A549 (cell line): Measurements from ENCODE around the gene DOK6. TPM values are rescaled to one million over a fixed set of nuclear protein-coding genes. Genes with fewer than 3 reads are reported as not detected.

Source experiments
- ATAC-seq, 2 experiments: fragments of 200-7000 bp in 1 of 2; fragments of >200 bp in 1 of 2; cut with Nextera tagmentation in 1 of 2; cut with Tn5 transposase in 1 of 2; 3 replicates each; pipeline versions ENCODE4 v1.8.0 to v1.9.1; 2018 to 2020; ENCODE audit warnings: mild to moderate bottlenecking in 1 of 2, moderate library complexity in 1 of 2
- CTCF ChIA-PET: fragments of 300-600 bp; sonication (Branson Sonifier 250); formaldehyde crosslinking; extraction: SDS; loops from one replicate; lab custom pipeline; 2021; ENCODE audit warnings: antibody characterized with exemption, inconsistent platforms; lab: Yijun Ruan, JAX
- POLR2A ChIA-PET: fragments of 350-600 bp; formaldehyde crosslinking; extraction: SDS; loops from one replicate; lab custom pipeline; 2021; ENCODE audit warnings: antibody characterized with exemption, inconsistent platforms; lab: Yijun Ruan, JAX
- DNase-seq, 2 experiments: peaks; one replicate each; pipeline versions ENCODE4 v3.0.0 to v3.0.0-alpha.2; 2011 to 2016; ENCODE audit warnings: low read depth in 1 of 2, low spot score in 1 of 2
- FAIRE-seq: peaks from 2 replicates; lab custom pipeline; 2011; peaks lifted over from hg19 to GRCh38; lab: Jason Lieb, UNC
- H3K27ac ChIP-seq, 2 experiments: fragments of >200 bp; sonication (Bioruptor Twin); formaldehyde crosslinking; 3 replicates each; pipeline ENCODE4 v1.5.1; 2016 to 2017
- H3K4me1 ChIP-seq: fragments of >200 bp; sonication (Bioruptor Twin); formaldehyde crosslinking; 3 replicates; pipeline ENCODE4 v1.6.1; 2016
- H3K4me2 ChIP-seq: fragments of >200 bp; sonication (Bioruptor Twin); formaldehyde crosslinking; 3 replicates; pipeline ENCODE4 v1.6.1; 2016
- H3K4me3 ChIP-seq: fragments of >200 bp; sonication (Bioruptor Twin); formaldehyde crosslinking; 3 replicates; pipeline ENCODE4 v1.5.1; 2016
- H3K9me3 ChIP-seq: fragments of >200 bp; sonication (Bioruptor Twin); formaldehyde crosslinking; 3 replicates; pipeline ENCODE4 v1.6.1; 2016
- BHLHE40 ChIP-seq: IDR thresholded peaks from 2 replicates; pipeline ENCODE4 v1.6.1; 2012; ENCODE audit warnings: low read depth, low read length, inconsistent platforms
- CBX2 ChIP-seq: fragments of 200-600 bp; sonication (generic); IDR thresholded peaks from 2 replicates; pipeline ENCODE4 v1.6.1; 2016; ENCODE audit warnings: low read depth, mild to moderate bottlenecking, borderline replicate concordance
- CHD4 ChIP-seq: fragments of 200-600 bp; sonication (generic); IDR thresholded peaks from 2 replicates; pipeline ENCODE4 v1.6.1; 2016; ENCODE audit warnings: antibody characterized with exemption, mild to moderate bottlenecking, borderline replicate concordance
- EP300 ChIP-seq, 2 experiments: fragments of >200 bp; sonication (Bioruptor Twin); formaldehyde crosslinking; IDR thresholded peaks; 2 replicates in 1 of 2; 3 replicates in 1 of 2; pipeline ENCODE4 v1.6.1; 2016 to 2017
- ESRRA ChIP-seq: fragments of 150-350 bp; IDR thresholded peaks from 2 replicates; pipeline ENCODE4 v1.6.1; 2014; ENCODE audit warnings: mild to moderate bottlenecking, low read length, borderline replicate concordance
- HDAC2 ChIP-seq: fragments of 200-600 bp; sonication (generic); IDR thresholded peaks from 2 replicates; pipeline ENCODE4 v1.6.1; 2016
- HOXB5 ChIP-seq: fragments of 250-450 bp; sonication (Bioruptor Pico); IDR thresholded peaks from 2 replicates; pipeline ENCODE4 v1.5.0; 2020; ENCODE audit warnings: mild to moderate bottlenecking, moderate library complexity
- KDM5A ChIP-seq: fragments of 200-600 bp; sonication (generic); IDR thresholded peaks from 2 replicates; pipeline ENCODE4 v1.6.1; 2016; ENCODE audit warnings: antibody characterized with exemption, mild to moderate bottlenecking
- MAZ ChIP-seq: fragments of 150-350 bp; IDR thresholded peaks from 2 replicates; pipeline ENCODE4 v1.6.1; 2014; ENCODE audit warnings: antibody characterized with exemption, low read depth, low read length, borderline replicate concordance
- MYC ChIP-seq: IDR thresholded peaks from 2 replicates; pipeline ENCODE4 v1.6.1; 2012; ENCODE audit warnings: mild to moderate bottlenecking, inconsistent platforms, low read length, improper control_type of control experiment, borderline replicate concordance
- NPAS2 ChIP-seq: fragments of 250-450 bp; sonication (Bioruptor Pico); IDR thresholded peaks from 2 replicates; pipeline ENCODE4 v1.8.0; 2022; ENCODE audit warnings: mild to moderate bottlenecking, moderate library complexity, borderline replicate concordance
- NR3C1 ChIP-seq: fragments of >200 bp; sonication (Bioruptor Twin); formaldehyde crosslinking; IDR thresholded peaks from 3 replicates; pipeline ENCODE4 v1.6.1; 2017
- PHF8 ChIP-seq: fragments of 200-600 bp; sonication (generic); IDR thresholded peaks from 2 replicates; pipeline ENCODE4 v1.6.1; 2016; ENCODE audit warnings: low read depth, mild to moderate bottlenecking, antibody characterized with exemption, moderate library complexity, borderline replicate concordance
- POLR2A ChIP-seq: IDR thresholded peaks from 2 replicates; pipeline ENCODE4 v1.6.1; 2012; ENCODE audit warnings: mild to moderate bottlenecking, low read length
- RAD21 ChIP-seq, 2 experiments: fragments of >200 bp in 1 of 2; sonication (Bioruptor Twin) in 1 of 2; formaldehyde crosslinking in 1 of 2; IDR thresholded peaks in 1 of 2; conservative IDR thresholded peaks in 1 of 2; 2 replicates in 1 of 2; 3 replicates in 1 of 2; pipeline ENCODE4 v1.6.1; 2012 to 2018; ENCODE audit warnings: inconsistent platforms in 1 of 2
- RNF2 ChIP-seq: fragments of 200-600 bp; sonication (generic); IDR thresholded peaks from 2 replicates; pipeline ENCODE4 v1.6.1; 2016; ENCODE audit warnings: low read depth, mild to moderate bottlenecking, antibody characterized with exemption, moderate library complexity, borderline replicate concordance
- SMC3 ChIP-seq: fragments of >200 bp; sonication (Bioruptor Twin); formaldehyde crosslinking; IDR thresholded peaks from 3 replicates; pipeline ENCODE4 v1.6.1; 2018; ENCODE audit warnings: inconsistent platforms
- SREBF2 ChIP-seq: fragments of 450-650 bp; IDR thresholded peaks from 2 replicates; pipeline ENCODE4 v1.6.1; 2014; ENCODE audit warnings: mild to moderate bottlenecking, moderate library complexity
- ZNF302 ChIP-seq: fragments of 250-450 bp; sonication (Bioruptor Pico); IDR thresholded peaks from 2 replicates; pipeline ENCODE4 v1.9.0; 2021; ENCODE audit warnings: inconsistent platforms, mild to moderate bottlenecking, moderate library complexity
- ZSCAN20 ChIP-seq: fragments of 250-450 bp; sonication (Bioruptor Pico); IDR thresholded peaks from 2 replicates; pipeline ENCODE4 v1.8.0; 2022; ENCODE audit warnings: mild to moderate bottlenecking, moderate library complexity
- WGBS: methylation state at CpG from one replicate; pipeline ENCODE4 v1.1.6; 2017; ENCODE audit errors: missing lambda C conversion rate; 5-methylcytosine and 5-hydroxymethylcytosine counted together
- polyA plus RNA-seq, 4 experiments: library from polyadenylated mRNA; depleted of rRNA in 3 of 4; stranded (reverse); fragments of >200 nt; fragmentation: RNase III in 1 of 4; extraction: RNeasy Plus Mini Kit Qiagen cat#74134 plus additional on column Dnase treatment in 1 of 4; gene quantifications; 2 replicates in 3 of 4; 3 replicates in 1 of 4; pipeline ENCODE4 v1.2.3, GENCODE V29; 2011 to 2017
- TF ChIP-seq, protein P1 (sequence below): fragments of 250-450 bp; sonication (Bioruptor Pico); IDR thresholded peaks from 2 replicates; pipeline ENCODE4 v1.5.0; 2021; ENCODE audit warnings: mild to moderate bottlenecking, moderate library complexity, borderline replicate concordance
- TF ChIP-seq, protein P2 (sequence below): fragments of 450-650 bp; IDR thresholded peaks from 2 replicates; pipeline ENCODE4 v1.6.1; 2014; ENCODE audit warnings: antibody characterized with exemption
- TF ChIP-seq, protein P3 (sequence below): fragments of >200 bp; sonication (Bioruptor Twin); formaldehyde crosslinking; IDR thresholded peaks from 2 replicates; pipeline ENCODE4 v1.6.1; 2016
- TF ChIP-seq, protein P4 (sequence below): fragments of >200 bp; sonication (Bioruptor Twin); formaldehyde crosslinking; IDR thresholded peaks from 3 replicates; pipeline ENCODE4 v1.5.1; 2016

DOK6 gene
- polyA plus RNA-seq, 2 of the 4 experiments (the other 2 are of a cell fraction): not detected

DNA sequence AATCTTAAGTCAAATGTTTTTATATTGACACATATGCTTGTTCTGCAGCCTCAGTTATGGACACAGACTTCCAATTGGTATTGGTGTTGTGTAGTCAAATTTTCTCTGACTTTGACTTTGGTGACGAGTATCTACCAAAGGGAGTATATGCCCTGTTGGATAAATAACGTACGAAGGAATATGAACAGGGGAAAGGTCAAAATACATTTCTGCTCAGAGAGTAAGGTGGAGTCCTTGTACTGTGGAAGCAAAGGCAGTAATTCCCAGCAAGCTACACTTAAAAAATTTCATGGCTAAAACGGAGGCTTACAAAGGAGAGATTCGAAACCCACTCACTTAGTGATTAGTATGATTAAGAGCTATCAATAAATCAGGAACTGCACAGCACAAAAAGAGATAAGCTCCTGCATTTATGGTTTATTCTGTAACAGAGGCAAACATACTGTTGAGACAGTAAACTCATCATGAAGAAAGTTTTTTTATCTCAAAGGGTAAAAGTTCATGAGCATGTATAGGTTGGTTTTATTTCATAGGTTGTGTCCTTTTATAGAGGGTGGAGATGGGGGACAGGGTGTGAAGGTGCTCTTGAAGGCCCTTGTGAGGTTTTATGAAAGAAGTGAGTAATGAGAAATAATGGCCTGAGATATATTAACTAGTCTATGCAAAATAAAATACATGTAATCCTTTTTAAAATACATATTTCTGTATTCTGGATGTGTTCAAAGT lies 404.3 kb downstream of the DOK6 start:
- POLR2A ChIA-PET: no interaction called here
- Histone ChIP-seq H3K4me2 (no peak overlapping the region), H3K4me1 (no peaks in the 10 kb centered on the region)
- 55% methylated on average over 5 of the region's 5 CpGs for WGBS
- FAIRE-seq: no peak
- no peak for ATAC-seq
- DNase-seq: no peak
- TF ChIP-seq NPAS2 (no peak), RAD21 (conservative IDR thresholded peaks at IDR 0.05 in 1 of 2, IDR thresholded peaks at IDR 0.05 in 1 of 2) (no peak), ZNF302 (no peak), PHF8 (no peak), BHLHE40 (no peak), MYC (no peak), KDM5A (no peak), EP300 (IDR thresholded peaks at IDR 0.05) (no peak), HDAC2 (no peak), NR3C1 (no peak), RNF2 (no peak), MAZ (no peak)
- TF ChIP-seq, protein P1, sequence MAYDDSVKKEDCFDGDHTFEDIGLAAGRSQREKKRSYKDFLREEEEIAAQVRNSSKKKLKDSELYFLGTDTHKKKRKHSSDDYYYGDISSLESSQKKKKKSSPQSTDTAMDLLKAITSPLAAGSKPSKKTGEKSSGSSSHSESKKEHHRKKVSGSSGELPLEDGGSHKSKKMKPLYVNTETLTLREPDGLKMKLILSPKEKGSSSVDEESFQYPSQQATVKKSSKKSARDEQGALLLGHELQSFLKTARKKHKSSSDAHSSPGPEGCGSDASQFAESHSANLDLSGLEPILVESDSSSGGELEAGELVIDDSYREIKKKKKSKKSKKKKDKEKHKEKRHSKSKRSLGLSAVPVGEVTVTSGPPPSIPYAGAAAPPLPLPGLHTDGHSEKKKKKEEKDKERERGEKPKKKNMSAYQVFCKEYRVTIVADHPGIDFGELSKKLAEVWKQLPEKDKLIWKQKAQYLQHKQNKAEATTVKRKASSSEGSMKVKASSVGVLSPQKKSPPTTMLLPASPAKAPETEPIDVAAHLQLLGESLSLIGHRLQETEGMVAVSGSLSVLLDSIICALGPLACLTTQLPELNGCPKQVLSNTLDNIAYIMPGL (CRISPR knock-in tag): no peak
- TF ChIP-seq, protein P2, sequence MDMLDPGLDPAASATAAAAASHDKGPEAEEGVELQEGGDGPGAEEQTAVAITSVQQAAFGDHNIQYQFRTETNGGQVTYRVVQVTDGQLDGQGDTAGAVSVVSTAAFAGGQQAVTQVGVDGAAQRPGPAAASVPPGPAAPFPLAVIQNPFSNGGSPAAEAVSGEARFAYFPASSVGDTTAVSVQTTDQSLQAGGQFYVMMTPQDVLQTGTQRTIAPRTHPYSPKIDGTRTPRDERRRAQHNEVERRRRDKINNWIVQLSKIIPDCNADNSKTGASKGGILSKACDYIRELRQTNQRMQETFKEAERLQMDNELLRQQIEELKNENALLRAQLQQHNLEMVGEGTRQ: no peak
- TF ChIP-seq, protein P3, sequence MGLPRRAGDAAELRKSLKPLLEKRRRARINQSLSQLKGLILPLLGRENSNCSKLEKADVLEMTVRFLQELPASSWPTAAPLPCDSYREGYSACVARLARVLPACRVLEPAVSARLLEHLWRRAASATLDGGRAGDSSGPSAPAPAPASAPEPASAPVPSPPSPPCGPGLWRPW: no peak
- TF ChIP-seq, all 56 proteins: peak for 0
- Histone ChIP-seq H3K9me3 (no peaks in the 10 kb centered on the region), H3K4me3 (no peak overlapping the region), H3K27ac (no peak overlapping the region)
- CTCF ChIA-PET: no interaction called here

DNA sequence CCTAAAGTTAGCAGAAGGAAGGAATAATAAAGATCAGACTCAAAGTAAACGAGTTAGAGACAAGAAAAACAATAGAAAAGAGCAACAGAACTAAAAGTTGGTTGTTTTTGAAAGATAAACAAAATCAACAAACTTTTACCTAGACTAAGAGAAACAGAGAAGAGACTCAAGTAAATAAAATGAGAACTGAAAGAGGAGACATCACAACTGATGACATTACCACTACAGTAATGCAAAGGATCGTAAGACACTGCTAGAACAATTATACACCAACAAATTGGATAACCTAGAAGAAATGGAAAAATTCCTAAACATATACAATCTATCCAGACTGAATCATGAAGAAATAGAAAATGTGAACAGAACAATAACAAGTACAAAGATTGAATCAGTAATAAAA lies 407.7 kb downstream of the DOK6 start:
- Histone ChIP-seq H3K4me1 (no peaks in the 10 kb centered on the region), H3K4me2 (no peak overlapping the region), H3K4me3 (no peak overlapping the region), H3K9me3 (no peaks in the 10 kb centered on the region), H3K27ac (no peak overlapping the region)
- FAIRE-seq (no peak), DNase-seq (no peak), ATAC-seq (no peak)
- CTCF ChIA-PET: no interaction called here
- POLR2A ChIA-PET: no interaction called here
- TF ChIP-seq, protein P2: no peak
- TF ChIP-seq HOXB5 (CRISPR knock-in tag) (no peak), POLR2A (no peak), SREBF2 (no peak), SMC3 (no peak), ZSCAN20 (CRISPR knock-in tag) (no peak), ESRRA (no peak), KDM5A (no peak), ZNF302 (no peak), CHD4 (no peak), PHF8 (no peak), CBX2 (no peak), NPAS2 (no peak), RNF2 (no peak)
- TF ChIP-seq, protein P4, sequence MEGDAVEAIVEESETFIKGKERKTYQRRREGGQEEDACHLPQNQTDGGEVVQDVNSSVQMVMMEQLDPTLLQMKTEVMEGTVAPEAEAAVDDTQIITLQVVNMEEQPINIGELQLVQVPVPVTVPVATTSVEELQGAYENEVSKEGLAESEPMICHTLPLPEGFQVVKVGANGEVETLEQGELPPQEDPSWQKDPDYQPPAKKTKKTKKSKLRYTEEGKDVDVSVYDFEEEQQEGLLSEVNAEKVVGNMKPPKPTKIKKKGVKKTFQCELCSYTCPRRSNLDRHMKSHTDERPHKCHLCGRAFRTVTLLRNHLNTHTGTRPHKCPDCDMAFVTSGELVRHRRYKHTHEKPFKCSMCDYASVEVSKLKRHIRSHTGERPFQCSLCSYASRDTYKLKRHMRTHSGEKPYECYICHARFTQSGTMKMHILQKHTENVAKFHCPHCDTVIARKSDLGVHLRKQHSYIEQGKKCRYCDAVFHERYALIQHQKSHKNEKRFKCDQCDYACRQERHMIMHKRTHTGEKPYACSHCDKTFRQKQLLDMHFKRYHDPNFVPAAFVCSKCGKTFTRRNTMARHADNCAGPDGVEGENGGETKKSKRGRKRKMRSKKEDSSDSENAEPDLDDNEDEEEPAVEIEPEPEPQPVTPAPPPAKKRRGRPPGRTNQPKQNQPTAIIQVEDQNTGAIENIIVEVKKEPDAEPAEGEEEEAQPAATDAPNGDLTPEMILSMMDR: no peak
- WGBS: 27% methylated on average over 2 of the region's 2 CpGs
